HG03442 (cell line): ENCODE results near the gene BCAS3.
"Not testable (repeated sequence)": the region's sequence is repeated elsewhere in the genome, so short reads cannot be mapped to it uniquely, and the experiment has no call there.

Experiments
- ATAC-seq: cut with Tn5 transposase; IDR thresholded peaks from one replicate; pipeline ENCODE4 v1.9.1; 2021; ENCODE audit warnings: mild to moderate bottlenecking, moderate library complexity; ENCODE audit not compliant: unreplicated experiment

Gene BCAS3

GRCh38 chr17:61144617-61145564 lies 467.2 kb downstream of the BCAS3 start:
- ATAC-seq = no peak

- ATAC-seq = not testable (repeated sequence)
Measured at GRCh38 chr17:61146833-61147232, 469.2 kb downstream of the BCAS3 start.

GRCh38 chr17:61149106-61149825 lies 471.6 kb downstream of the BCAS3 start:
- no peak for ATAC-seq

- no peak for ATAC-seq
Measured at GRCh38 chr17:61149862-61150362, 472.3 kb downstream of the BCAS3 start.

GRCh38 chr17:61150686-61151299 lies 473.1 kb downstream of the BCAS3 start:
- no peak for ATAC-seq

- ATAC-seq = no peak
Measured at GRCh38 chr17:61152898-61153297, 475.2 kb downstream of the BCAS3 start.

- no peak for ATAC-seq
Measured at GRCh38 chr17:61155590-61156237, 478.1 kb downstream of the BCAS3 start.

GRCh38 chr17:61157246-61157886 lies 479.7 kb downstream of the BCAS3 start:
- no peak for ATAC-seq

- ATAC-seq = no peak
Measured at GRCh38 chr17:61158376-61158775, 480.7 kb downstream of the BCAS3 start.

GRCh38 chr17:61159221-61159814 lies 481.7 kb downstream of the BCAS3 start:
- ATAC-seq = no peak

- no peak for ATAC-seq
Measured at GRCh38 chr17:61160204-61160603, 482.6 kb downstream of the BCAS3 start.

GRCh38 chr17:61160789-61161445 lies 483.3 kb downstream of the BCAS3 start:
- ATAC-seq = no peak

- ATAC-seq = no peak
Measured at GRCh38 chr17:61161615-61162134, 484.0 kb downstream of the BCAS3 start.

GRCh38 chr17:61164517-61164916 lies 486.9 kb downstream of the BCAS3 start:
- ATAC-seq = no peak

GRCh38 chr17:61167075-61167474 lies 489.4 kb downstream of the BCAS3 start:
- ATAC-seq = no peak

- ATAC-seq = no peak
Measured at GRCh38 chr17:61168506-61168905, 490.9 kb downstream of the BCAS3 start.

- ATAC-seq = no peak
Measured at GRCh38 chr17:61174310-61174709, 496.7 kb downstream of the BCAS3 start.

GRCh38 chr17:61175298-61176142 lies 497.9 kb downstream of the BCAS3 start:
- no peak for ATAC-seq
